PC-3 (cell line): Measurements from ENCODE around the gene SLC25A26. TPM values are rescaled to one million over a fixed set of nuclear protein-coding genes. Genes with fewer than 3 reads are reported as not detected.

ENCODE experiments used
- ATAC-seq: fragments of 200-7000 bp; cut with Tn5 transposase; 2 replicates; pipeline ENCODE4 v1.9.1; 2020; ENCODE audit warnings: mild to moderate bottlenecking, moderate library complexity
- BruUV-seq: library from RNA; stranded (reverse); fragments of 400-500 nt; replicated peaks from 2 replicates; lab custom pipeline; 2021; lab: Mats Ljungman, UMichigan
- CTCF ChIA-PET: fragments of 300-600 bp; sonication (Branson Sonifier 250); formaldehyde crosslinking; loops from one replicate; lab custom pipeline; 2022; ENCODE audit warnings: antibody characterized with exemption; lab: Charles Lee
- POLR2A ChIA-PET: fragments of 300-600 bp; sonication (Branson Sonifier 250); formaldehyde crosslinking; loops from one replicate; lab custom pipeline; 2022; ENCODE audit warnings: antibody characterized with exemption; ENCODE audit not compliant: unreplicated experiment; lab: Charles Lee
- DNase-seq: peaks from one replicate; pipeline ENCODE4 v3.0.0-alpha.2; 2015
- H2AFZ ChIP-seq: fragments of 300-600 bp; sonication (generic); 2 replicates; pipeline ENCODE4 v1.6.0; 2016; ENCODE audit warnings: antibody characterized with exemption, low read length
- H3F3A ChIP-seq: fragments of 300-600 bp; sonication (generic); one replicate; pipeline ENCODE4 v1.6.0; 2017; ENCODE audit warnings: antibody characterized with exemption, low read length, control low read depth, mild to moderate bottlenecking; ENCODE audit not compliant: unreplicated experiment
- H3K27ac ChIP-seq: fragments of 300-600 bp; sonication (generic); 2 replicates; pipeline ENCODE4 v1.5.1; 2016; ENCODE audit warnings: mild to moderate bottlenecking, low read length
- H3K27me3 ChIP-seq: fragments of 300-600 bp; sonication (generic); 2 replicates; pipeline ENCODE4 v1.6.1; 2016; ENCODE audit warnings: low read length, mixed read lengths
- H3K36me3 ChIP-seq: fragments of 300-600 bp; sonication (generic); 2 replicates; pipeline ENCODE4 v1.6.1; 2016; ENCODE audit warnings: low read depth, mixed run types, low read length, mixed read lengths
- H3K4me1 ChIP-seq: fragments of 300-600 bp; sonication (generic); 2 replicates; pipeline ENCODE4 v1.5.1; 2016; ENCODE audit warnings: low read length; ENCODE audit not compliant: insufficient read depth
- H3K4me2 ChIP-seq: fragments of 300-600 bp; sonication (generic); 2 replicates; pipeline ENCODE4 v1.6.0; 2016; ENCODE audit warnings: low read length
- H3K4me3 ChIP-seq: fragments of 300-600 bp; sonication (generic); 2 replicates; pipeline ENCODE4 v1.5.1; 2016; ENCODE audit warnings: mild to moderate bottlenecking, low read length, mixed read lengths
- H3K79me2 ChIP-seq: fragments of 300-600 bp; sonication (generic); 2 replicates; pipeline ENCODE4 v1.6.1; 2017; ENCODE audit warnings: low read length, mixed read lengths
- H3K9ac ChIP-seq: fragments of 300-600 bp; sonication (generic); 2 replicates; pipeline ENCODE4 v1.6.0; 2016; ENCODE audit warnings: mild to moderate bottlenecking, low read length
- H3K9me2 ChIP-seq: fragments of 300-600 bp; sonication (generic); replicated peaks from 2 replicates; pipeline ENCODE4 v1.6.1; 2016; ENCODE audit warnings: mixed run types, low read length, mixed read lengths
- H3K9me3 ChIP-seq: fragments of 300-600 bp; sonication (generic); 2 replicates; pipeline ENCODE4 v1.6.1; 2016; ENCODE audit warnings: low read length, mixed read lengths
- H4K20me1 ChIP-seq: fragments of 300-600 bp; sonication (generic); 2 replicates; pipeline ENCODE4 v1.6.1; 2016; ENCODE audit warnings: low read length, mixed read lengths
- EZH2 ChIP-seq: fragments of 300-600 bp; sonication (generic); IDR thresholded peaks from one replicate; pipeline ENCODE4 v1.6.1; 2017; ENCODE audit warnings: antibody characterized with exemption, mild to moderate bottlenecking, low read length; ENCODE audit not compliant: unreplicated experiment
- EZH2phosphoT487 ChIP-seq: fragments of 300-600 bp; sonication (generic); IDR thresholded peaks from 2 replicates; pipeline ENCODE4 v1.6.1; 2018; ENCODE audit warnings: mild to moderate bottlenecking, antibody characterized with exemption, low read length, borderline replicate concordance
- intact Hi-C: fragments of 100-400 bp; cut with micrococcal nuclease; formaldehyde crosslinking; loops from 2 replicates; pipeline ENCODE4 v1.9.0; 2023
- total RNA-seq: library from RNA; depleted of rRNA; stranded (reverse); fragments of >200 nt; gene quantifications from 2 replicates; pipeline ENCODE4 v1.2.3, GENCODE V29; 2014
- TF ChIP-seq, protein P1 (sequence below): fragments of 300-600 bp; sonication (generic); conservative IDR thresholded peaks from 2 replicates; pipeline ENCODE4 v1.5.1; 2017; ENCODE audit warnings: antibody characterized with exemption, low read depth, mild to moderate bottlenecking, low read length

The SLC25A26 gene
- total RNA-seq, 1 experiment from 2014 or later = 7.9 TPM

DNA sequence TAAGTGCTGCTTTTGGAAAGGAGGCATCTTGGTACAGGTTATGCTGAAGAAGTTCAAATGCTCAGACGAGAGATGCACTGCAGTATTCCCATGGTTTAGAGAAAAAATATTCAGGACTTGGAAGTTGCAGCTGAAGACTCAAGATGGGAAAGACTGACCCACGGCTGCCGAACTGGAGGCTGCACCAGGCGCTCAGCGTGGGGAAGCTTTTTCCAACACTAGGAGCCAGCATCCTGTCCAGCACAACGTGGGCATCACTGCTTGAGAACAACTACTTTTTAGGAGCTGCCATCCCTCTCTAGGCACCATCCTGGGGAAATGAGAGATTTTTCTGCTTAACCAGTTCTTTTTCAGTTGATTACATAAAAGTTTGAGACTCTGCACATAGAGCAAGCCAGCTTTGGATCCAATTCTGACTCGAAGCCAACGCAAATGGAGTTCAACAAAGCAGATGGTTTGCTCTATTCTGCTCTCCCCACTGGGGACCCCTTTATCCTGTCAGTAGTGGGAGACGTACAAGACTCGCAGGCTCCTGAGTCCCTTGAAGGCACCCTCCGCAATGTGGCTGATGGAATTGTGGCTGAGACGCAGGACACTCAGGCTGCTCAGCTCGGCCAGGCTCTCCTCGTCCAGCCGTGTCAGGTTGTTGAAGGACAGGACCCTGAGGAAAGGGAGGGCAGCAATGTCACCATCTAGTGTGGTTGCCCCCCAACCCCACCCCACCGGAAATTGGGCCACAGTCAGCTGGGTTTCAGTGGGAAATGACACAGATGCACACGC lies 186.2 kb downstream of the SLC25A26 start:
- Histone ChIP-seq H3K4me1 (no peaks in the 10 kb centered on the region), H3K36me3 (no peaks in the 10 kb centered on the region), H3K79me2 (no peaks in the 10 kb centered on the region), H3K27me3 (no peaks in the 10 kb centered on the region), H3F3A (no peaks in the 10 kb centered on the region), H3K4me3 (no peak overlapping the region), H4K20me1 (no peaks in the 10 kb centered on the region), H3K9me3 (no peaks in the 10 kb centered on the region), H3K9ac (no peak overlapping the region), H3K4me2 (no peak overlapping the region), H2AFZ (no peak overlapping the region), H3K27ac (no peak overlapping the region), H3K9me2 (no peaks in the 10 kb centered on the region)
- ChIA-PET POLR2A (no interaction called here), CTCF (interaction anchor here (0.6 kb wide), 1 partner anchor 326 kb away, joined by 3 read pairs; no protein-coding TSS in a partner anchor)
- ATAC-seq (no peak), DNase-seq (no peak)
- no TSS peak for BruUV-seq
- intact Hi-C loops = loop anchor here (2.0 kb wide), 1 partner anchor 410 kb away; no protein-coding TSS in a partner anchor
- TF ChIP-seq EZH2 = no peak

DNA sequence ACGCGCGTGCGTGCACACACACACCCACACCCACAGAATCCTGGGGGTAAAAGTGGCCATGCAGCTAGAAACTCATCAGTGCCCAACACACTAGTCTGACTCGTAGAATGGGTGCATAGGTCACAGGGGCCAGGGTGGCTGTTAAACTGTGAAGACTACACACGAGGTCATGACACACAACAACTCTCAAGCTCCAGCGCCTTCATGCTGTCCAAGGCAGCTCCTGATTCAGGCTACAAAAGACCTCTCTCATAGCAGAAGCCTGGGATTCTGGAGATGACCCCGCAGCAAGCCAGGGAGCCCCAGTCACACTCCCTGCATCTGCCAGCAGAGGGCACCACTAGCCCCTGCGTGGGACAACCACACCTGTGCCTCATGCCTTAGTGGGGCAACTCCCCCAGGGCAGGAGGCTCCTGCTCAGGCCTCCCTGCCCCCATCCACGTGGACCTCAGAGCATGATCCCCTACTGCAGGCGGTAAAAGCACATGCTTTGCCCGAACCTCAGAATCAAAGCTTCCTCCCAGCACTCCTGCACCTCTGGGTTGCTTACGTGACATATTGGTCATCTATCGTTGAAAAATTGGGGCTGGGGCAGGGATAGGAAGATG lies 186.9 kb downstream of the SLC25A26 start:
- Histone ChIP-seq H3F3A (no peaks in the 10 kb centered on the region), H3K27me3 (no peaks in the 10 kb centered on the region), H3K4me2 (no peak overlapping the region), H3K9me2 (no peaks in the 10 kb centered on the region), H2AFZ (no peak overlapping the region), H4K20me1 (no peaks in the 10 kb centered on the region), H3K4me1 (no peaks in the 10 kb centered on the region), H3K79me2 (no peaks in the 10 kb centered on the region), H3K9me3 (no peaks in the 10 kb centered on the region), H3K4me3 (no peak overlapping the region), H3K36me3 (no peaks in the 10 kb centered on the region), H3K9ac (no peak overlapping the region), H3K27ac (no peak overlapping the region)
- ATAC-seq (peak; percentile 80), DNase-seq (peak; percentile 67)
- intact Hi-C loops = loop anchor here (2.0 kb wide), 1 partner anchor 409 kb away; no protein-coding TSS in a partner anchor
- CTCF ChIA-PET = interaction anchor here (0.6 kb wide), 2 partner anchors 131 to 191 kb away, joined by 3 to 5 read pairs; no protein-coding TSS in a partner anchor
- BruUV-seq = no TSS peak
- POLR2A ChIA-PET = no interaction called here
- TF ChIP-seq, protein P1, sequence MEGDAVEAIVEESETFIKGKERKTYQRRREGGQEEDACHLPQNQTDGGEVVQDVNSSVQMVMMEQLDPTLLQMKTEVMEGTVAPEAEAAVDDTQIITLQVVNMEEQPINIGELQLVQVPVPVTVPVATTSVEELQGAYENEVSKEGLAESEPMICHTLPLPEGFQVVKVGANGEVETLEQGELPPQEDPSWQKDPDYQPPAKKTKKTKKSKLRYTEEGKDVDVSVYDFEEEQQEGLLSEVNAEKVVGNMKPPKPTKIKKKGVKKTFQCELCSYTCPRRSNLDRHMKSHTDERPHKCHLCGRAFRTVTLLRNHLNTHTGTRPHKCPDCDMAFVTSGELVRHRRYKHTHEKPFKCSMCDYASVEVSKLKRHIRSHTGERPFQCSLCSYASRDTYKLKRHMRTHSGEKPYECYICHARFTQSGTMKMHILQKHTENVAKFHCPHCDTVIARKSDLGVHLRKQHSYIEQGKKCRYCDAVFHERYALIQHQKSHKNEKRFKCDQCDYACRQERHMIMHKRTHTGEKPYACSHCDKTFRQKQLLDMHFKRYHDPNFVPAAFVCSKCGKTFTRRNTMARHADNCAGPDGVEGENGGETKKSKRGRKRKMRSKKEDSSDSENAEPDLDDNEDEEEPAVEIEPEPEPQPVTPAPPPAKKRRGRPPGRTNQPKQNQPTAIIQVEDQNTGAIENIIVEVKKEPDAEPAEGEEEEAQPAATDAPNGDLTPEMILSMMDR = peak; percentile 73
- no peak for TF ChIP-seq EZH2phosphoT487

DNA sequence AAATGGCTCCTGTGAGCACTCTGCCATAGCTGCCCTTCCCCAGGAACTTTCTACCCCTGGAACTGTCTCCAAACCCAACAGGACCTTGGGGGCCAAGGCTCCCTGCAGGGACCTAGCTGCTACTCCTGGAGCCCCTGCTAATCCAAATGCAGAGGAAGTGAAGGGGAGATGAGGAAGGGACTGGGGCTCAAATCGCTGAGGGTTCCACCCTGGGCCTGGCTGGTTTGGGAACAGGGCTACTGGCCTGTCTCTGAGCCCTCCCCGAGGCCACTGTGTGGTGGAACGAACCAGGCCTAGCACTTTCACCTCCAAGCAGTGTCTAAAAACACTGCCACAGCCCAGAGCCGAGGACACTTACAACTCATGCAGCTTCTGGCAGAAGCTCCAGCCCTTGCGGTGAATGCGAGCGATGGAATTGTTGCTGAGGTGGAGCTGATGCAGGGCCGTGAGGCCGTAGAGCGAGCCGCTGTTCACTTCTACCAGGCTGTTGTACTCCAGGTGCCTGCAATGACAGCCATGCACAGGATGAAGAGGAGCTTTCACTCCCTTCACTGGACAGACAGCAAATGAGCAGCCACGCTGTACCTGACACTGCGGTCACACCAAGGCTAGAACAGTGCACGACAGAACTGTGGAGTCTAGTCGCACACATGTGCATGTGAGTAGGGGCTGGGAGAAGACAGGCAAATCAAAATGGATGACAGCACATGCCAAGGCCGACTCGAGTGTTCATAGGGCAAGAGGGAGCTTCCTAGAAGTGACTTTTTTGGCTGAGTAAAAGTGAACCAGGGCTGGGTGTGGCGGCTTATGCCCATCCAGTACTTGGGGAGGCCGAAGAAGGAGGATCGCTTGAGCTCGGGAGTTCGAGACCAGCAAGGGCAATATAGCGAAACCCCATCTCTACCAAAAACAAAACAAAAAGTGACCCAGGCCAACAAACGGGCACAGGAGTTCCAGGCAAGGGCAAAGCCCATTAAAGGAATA lies 189.3 kb downstream of the SLC25A26 start:
- H3F3A ChIP-seq = no peaks in the 10 kb centered on the region
- no peak overlapping the region for H3K27ac ChIP-seq
- H2AFZ ChIP-seq = no peak overlapping the region
- TF ChIP-seq, protein P1 = no peak
- no peak for TF ChIP-seq EZH2
- TF ChIP-seq EZH2phosphoT487 = no peak
- H4K20me1 ChIP-seq = no peaks in the 10 kb centered on the region
- ChIA-PET CTCF (no interaction called here), POLR2A (interaction anchor here (0.6 kb wide), 1 partner anchor 189 kb away, joined by 10 read pairs; no protein-coding TSS in a partner anchor)
- H3K4me2 ChIP-seq = no peak overlapping the region
- no peak for DNase-seq
- no peak overlapping the region for H3K9ac ChIP-seq
- BruUV-seq = no TSS peak
- no peaks in the 10 kb centered on the region for H3K36me3 ChIP-seq
- H3K9me2 ChIP-seq = no peaks in the 10 kb centered on the region
- H3K27me3 ChIP-seq = no peaks in the 10 kb centered on the region
- intact Hi-C loops = no loop called here
- no peak for ATAC-seq
- H3K79me2 ChIP-seq = no peaks in the 10 kb centered on the region
- H3K4me1 ChIP-seq = no peaks in the 10 kb centered on the region
- no peak overlapping the region for H3K4me3 ChIP-seq
- H3K9me3 ChIP-seq = no peaks in the 10 kb centered on the region
